ENCODE measurements around the gene BMP6.
"Not testable (repeated sequence)": the region's sequence is repeated elsewhere in the genome, so short reads cannot be mapped to it uniquely, and the experiment has no call there.

Gene BMP6

DNA sequence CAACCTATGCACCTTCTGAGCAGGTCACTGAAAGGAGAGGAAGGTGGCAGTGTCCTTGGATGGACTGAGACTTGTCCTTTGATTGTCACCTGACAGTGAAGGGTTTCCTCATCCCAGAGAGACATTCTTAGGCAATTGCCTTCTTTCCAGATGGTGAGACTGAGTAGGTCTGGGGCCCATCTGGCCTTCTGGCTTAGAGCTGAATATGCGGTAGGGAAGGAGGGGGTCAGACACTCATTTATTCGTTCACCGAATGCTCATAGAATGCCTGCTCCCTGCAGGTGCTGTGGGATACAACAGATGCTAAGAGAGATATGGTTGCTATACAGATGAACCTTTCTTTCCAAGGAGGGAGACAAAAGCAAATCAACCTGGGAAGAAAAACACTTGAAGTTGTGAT, 76.8 kb downstream of the BMP6 start:
- no peak for DNase-seq

DNA sequence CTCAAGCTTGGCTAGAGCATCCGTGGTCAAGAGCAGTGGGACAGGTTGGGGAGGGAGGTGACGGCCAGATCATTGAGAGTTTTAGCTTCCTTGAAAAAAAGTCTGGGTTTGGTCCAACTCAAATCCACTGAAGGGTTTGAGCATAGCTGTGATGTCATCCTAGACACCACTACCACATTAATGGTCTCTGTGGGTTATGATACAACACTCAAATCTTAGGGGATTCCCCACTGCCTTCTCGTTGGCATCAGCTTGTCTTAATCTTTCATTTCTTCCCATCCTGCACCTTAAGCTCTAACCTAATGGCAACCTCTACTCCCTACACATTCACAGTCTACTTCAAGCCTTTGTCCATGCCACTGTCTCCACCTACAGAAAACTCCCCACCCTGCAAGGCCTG, 77.3 kb downstream of the BMP6 start:
- DNase-seq = no peak

DNA sequence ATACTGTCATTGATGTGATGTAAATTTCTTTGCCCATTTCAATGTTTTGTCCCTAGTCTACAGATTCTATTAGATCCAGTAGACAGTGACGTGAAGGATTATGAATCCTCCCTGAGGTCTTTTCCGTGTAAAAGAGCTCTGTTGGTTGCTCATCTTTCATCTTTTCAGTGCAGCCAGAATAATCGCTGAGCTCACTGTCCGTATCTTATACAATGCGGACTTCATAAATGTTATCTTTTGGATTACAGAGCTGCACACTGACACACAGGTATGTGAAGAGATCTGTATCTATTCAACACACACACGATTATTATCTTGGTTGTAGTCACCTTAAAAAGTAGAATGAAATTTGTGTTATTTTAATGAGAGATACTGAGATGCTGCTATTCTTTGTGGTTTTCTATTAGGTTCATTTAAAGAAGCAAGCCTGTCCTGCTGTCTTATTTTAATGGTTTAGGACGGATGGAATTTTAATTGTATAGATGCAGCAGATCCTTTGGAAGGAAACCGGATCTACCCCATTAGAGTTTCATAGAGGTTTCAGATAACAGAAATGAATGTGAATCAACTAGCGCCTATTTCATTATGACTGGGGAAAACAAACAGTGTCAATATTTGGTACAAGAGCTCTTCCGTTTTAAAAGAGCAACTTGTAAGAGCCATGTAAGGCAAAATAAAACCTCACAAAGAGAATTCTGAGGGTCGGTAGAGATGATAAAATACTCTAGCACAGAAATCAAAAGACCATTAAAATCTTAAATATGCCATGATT, 79.4 kb downstream of the BMP6 start:
- DNase-seq = no peak

DNA sequence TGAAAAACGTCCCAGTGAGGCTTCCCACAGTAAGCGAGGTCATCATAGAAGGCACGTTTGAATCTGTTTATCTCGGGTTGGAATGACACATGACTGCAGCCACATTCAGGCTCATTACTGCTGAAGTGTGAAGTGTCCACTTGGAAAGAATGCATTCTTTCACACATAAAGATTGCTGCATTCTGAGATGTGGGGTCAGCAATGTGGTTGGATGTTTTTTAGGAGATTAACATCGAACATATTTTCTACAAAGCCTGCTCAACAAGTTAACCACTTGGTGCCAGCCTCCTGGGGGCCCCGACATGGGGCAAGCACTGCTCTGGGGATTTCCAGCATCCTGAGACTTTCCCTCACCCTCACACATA, 79.9 kb downstream of the BMP6 start:
- no peak for DNase-seq

DNA sequence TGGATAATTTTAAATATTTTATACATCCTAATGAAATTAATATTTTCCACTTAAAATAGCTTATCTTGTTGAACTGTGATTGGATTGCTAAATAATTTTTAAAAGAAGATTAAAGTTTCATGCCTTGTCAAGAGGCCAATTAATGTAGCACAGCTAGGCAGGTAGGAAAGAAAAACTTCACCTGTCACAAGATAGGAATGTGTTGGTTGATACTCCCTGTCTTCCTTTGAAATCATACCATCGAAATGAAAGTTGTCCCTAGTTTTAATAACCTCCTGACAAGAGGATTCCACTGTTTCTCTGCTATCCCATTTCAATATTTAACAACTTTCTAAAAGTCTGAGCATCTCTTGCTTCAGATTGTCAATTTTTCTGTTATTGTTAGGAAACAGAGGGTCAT, 80.8 kb downstream of the BMP6 start:
- DNase-seq = no peak

- DNase-seq = no peak
Measured at GRCh38 chr6:7809346-7809745, 83.4 kb downstream of the BMP6 start.

GRCh38 chr6:7811441-7811840, 85.5 kb downstream of the BMP6 start:
- DNase-seq = no peak

DNA sequence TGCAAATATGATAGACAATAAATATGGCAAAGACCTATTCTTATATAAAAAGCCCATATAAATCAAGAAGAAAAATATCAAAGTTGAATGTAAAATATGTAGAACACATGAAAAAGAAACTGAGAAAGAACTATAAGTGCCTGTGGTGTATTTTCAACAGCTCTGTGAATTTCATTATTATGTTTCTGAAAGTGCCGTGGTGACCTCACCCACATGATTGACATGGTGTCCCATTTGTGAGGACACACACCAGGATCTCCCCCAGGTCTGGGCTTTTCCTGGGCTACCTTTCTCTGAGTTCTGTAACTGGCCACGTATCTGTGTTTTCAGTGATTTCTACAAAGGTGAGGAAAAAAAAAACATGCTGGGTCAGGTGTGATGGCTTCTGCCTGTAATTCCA, 86.7 kb downstream of the BMP6 start:
- DNase-seq = no peak

DNA sequence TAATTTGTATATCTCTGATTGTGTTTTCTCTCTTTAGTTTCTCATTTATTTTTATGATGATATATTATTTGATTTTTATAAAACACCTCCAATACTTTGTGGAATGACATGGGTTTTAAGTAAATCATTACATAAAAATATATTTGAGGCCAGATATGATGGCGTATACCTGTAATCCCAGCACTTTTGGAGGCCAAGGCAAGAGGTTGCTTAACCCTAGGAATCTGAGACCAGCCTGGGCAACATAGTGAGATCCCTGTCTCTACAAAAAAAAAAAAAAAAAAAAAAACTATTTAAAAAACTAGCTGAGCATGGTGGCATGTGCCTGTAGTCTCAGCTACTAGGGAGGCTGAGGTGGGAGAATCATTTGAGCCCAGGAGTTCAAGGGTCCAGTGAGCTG, 87.3 kb downstream of the BMP6 start:
- DNase-seq = no peak

- DNase-seq = no peak
Measured at GRCh38 chr6:7813704-7814103, 87.8 kb downstream of the BMP6 start.

DNA sequence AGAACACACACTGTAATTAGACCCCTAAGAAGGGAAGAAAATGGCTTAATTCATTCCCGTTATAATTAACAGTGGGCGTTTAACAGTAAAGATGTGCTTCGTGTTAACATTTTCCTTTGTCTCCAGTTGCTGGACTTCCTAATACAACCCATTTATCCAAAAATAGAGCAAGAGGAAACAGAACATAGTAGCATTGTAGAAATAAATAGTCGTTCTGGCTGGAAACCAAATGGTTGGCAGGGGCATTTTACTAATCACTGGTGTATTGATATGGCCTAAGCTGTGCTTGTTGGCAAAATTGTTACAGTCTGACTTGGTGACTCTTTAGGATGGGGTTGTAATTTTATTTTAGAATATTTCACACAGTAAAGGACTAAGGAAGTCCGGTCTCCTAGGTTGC, 89.8 kb downstream of the BMP6 start:
- DNase-seq = no peak

- not testable (repeated sequence) for DNase-seq
Measured at GRCh38 chr6:7817184-7817583, 91.3 kb downstream of the BMP6 start.

GRCh38 chr6:7818257-7819214, 92.6 kb downstream of the BMP6 start:
- no peak for DNase-seq

DNA sequence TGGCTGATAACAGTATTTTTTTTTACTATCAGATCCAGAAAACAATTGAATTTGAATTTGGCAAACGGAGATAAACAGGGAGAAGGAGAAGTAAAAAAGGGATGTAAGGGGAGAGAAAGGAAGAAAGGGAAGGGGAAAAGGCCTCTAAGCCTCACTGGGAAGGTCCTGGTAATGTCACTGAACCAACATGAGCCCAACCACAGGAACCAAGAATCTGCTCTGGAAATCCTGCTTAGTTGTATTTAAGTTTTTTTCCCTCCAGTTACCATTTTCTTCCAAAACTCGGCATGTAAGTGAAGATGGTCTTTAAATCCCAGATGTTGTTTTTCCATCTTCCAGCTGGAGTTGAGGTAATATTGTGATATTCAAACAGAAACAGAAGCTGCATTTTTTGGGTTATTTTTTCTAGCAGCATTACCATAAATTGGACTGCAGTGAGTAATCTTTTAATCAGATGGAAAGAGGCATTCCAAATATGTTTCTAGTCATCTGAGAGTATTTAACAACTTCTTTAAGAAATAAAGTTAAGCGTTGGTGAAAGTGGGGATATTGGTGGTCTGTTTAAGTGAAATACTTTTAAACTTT, 93.6 kb downstream of the BMP6 start:
- DNase-seq = no peak

DNA sequence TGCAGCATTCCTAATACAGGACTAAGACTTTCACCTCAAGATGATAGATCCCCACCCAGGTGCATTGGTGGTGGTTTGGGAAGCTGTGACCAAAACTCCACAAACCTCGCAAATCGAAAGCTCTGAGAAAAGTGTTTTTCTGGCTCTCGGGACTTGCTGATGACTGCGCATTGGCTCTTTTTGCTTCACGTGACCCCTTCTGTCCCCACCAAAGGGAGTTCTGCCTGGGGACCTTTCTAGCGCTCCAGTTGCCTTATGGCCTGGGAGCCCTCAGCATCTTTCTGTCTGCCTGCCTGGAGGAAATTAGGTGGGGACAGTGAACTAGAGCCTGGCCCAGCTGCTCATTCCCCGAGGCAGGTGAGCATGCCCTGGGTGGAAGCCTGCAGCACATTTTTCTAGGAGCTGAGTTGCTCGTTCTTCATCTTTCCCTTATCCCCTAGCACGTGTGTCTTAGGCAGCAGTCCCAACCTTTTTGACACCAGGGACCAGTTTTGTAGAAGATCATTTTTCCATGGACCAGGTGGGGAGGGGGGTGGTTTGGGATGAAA, 94.5 kb downstream of the BMP6 start:
- DNase-seq = no peak

DNA sequence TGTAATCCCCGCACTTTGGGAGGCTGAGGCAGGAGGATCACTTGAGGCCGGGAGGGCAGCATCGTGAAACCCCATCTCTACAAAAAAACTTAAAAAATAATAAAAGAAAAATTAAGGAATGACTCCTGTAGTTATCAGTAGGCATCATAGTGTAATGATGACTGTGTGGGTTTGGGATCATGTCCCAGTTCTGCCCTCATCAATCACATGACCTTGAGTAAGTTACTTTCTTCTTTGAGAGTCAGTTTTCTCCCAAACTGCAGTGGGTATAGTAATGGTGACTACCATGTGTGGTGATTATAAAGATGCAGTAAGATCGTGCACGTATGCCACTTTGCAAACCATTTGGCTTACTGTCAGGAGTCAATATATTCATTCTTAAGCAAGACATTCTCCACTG, 95.5 kb downstream of the BMP6 start:
- DNase-seq = no peak

GRCh38 chr6:7823552-7823951, 97.7 kb downstream of the BMP6 start:
- no peak for DNase-seq

GRCh38 chr6:7825986-7826385, 100.1 kb downstream of the BMP6 start:
- DNase-seq = no peak

DNA sequence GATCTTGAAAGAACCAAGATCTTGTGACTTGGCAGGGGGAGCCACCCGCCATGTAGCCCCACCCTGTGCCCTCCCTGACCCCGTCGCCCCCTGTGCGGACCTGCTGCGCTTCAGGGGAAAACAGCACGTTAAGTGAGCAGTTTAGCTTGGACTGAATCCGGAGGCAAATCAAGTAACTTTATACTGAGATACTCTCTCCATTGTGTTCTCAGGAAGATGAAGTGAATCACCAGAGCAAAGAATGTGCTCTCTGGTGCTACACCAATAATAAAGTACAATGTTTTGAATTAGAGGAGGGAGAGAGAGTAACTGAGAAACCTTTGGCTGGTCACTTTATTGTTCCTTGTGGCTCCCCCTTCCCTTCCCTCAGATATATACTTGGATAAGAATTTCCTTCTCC, 101.2 kb downstream of the BMP6 start:
- DNase-seq = no peak

- no peak for DNase-seq
Measured at GRCh38 chr6:7828124-7828523, 102.2 kb downstream of the BMP6 start.

DNA sequence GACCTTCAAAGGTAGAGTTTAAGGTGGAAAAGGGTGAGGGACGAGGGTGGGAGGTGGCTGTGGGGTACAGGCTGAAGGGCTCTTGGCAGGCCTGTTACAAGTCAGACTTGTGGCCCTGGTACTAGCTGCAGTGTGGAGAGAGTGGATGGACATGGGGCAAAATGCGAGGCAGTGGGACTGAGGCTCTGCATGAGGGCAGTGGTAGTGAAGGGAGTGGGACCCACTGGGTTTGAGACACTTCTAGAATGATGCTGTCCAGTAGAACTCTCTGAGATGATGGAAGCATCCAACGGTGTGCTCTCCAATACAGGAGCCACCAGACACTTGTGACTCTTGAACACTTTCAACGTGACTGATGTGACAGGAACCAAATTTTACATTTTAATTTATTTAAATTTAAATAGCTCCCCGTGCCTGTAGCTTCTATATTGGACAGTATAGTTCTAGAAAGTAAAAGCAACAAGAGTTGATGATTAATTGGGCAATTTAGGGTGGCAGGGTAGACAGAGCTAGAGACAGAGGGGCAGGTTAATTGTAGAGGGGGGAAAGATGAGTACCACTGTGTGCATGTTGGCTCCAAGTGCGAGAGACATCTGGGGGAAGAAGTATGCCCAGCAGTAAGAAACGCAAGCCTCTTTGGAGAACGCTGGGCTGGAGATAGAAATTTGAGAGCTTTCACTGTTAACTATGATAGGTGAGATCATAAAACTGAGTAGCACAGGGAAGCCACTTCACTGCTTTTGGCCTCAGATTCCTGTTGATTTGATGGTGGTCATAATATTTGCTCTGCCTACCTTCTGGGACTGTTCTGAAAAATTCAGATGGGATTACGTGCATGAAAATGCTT, 107.2 kb downstream of the BMP6 start:
- DNase-seq = no peak

DNA sequence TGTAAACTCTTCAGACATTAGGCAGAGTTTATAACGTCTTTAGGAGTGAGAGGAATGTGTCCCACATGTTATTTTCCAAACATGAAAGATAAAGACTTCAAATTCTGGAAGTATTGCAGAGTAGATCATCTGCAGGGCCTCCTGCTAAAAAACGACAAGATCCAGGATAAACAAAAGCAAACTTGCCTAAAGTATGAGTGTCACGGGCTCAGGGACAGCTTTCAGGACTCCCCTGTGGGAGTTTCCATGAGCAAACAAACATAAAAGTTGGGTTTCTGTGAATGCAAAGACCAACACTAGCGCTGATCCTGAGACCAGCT, 107.8 kb downstream of the BMP6 start:
- no peak for DNase-seq
